ENCODE measurements around the gene SAMHD1.
"Not testable (repeated sequence)": the region's sequence is repeated elsewhere in the genome, so short reads cannot be mapped to it uniquely, and the experiment has no call there.

Gene SAMHD1

DNA sequence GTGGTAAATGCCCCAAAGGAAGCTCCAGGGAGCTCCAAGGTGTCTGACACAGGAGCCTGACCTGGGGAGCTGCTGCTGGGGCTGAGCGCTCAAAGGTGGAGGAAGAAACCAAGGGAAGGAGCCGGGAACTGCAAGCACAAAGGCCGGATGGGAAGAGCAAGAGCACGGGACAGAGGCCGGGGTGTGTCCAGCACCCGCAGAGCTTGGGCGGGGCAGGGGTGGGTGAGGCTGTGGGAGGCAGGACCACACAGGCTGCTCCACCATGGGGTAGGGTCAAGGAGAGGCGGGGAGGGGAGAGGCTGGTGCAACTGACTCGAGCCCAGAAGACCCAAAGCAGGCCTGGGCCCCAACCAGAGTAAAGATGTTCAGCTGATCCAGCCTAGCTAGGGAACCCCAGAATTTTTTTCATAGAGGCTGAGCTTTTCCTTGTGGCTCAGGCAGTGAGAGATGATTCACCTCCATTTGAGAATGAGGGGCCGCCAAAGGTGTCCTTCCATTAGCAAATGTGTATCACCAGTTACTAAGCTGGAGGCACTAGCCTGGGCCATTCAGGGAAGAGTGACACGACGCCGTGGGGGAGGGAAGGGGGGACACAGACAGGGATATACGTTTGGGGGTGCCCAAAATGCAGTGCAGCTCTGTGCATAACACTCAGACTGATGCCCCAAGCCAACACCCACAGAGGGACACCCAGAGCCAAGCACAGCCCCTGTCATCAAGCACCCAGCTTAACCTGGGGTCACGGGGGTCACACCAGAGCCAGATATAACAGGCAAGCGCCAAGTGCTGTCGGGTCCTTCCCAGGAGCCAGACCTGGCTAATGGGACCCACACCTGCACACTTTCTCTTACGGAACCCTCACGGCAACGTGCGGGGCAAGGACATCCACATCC is 96.9 kb downstream of the SAMHD1 start:
- no peak for DNase-seq (ENCODE audit: low spot score)

GRCh38 chr20:36852187-36852586 is 99.3 kb downstream of the SAMHD1 start:
- DNase-seq (ENCODE audit: low spot score), result no peak

- DNase-seq (ENCODE audit: low spot score), result no peak
Measured at GRCh38 chr20:36851490-36851889, 100.0 kb downstream of the SAMHD1 start.

- DNase-seq (ENCODE audit: low spot score), result no peak
Measured at GRCh38 chr20:36850759-36851158, 100.7 kb downstream of the SAMHD1 start.

DNA sequence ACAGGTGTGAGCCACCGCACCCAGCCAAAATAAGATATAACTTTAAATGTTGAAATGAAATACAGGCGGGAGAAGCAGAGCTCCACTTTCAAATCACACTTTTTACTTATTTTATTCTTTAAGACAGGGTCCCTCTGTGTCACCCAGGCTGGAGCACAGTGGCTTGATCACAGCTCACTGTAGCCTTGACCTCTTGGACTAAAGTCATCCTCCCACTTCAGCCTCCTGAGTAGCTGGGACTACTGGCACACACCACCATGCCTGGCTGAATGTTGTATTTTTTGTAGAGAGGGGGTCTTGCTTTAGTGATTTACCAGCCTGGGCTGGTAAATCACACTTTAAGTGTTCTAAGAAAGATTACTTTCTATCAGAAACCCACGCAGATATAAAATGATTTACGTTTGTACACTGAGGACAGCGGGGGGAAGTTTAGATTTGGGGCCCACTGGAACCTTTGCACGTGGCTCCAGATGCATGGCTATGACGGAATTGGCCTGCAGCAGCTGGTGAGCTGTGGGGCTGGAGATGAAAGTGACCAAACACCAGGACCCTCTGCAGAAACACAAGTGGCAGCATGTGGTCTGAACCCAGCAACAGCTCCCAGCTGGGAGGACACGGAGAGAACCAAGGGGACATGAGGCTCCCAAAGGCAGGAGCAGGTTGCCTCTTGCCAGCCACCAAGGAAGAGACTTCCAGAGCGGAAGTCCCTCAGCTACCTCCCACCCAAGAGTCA is 102.0 kb downstream of the SAMHD1 start:
- DNase-seq (ENCODE audit: low spot score), result no peak

- no peak for DNase-seq (ENCODE audit: low spot score)
Measured at GRCh38 chr20:36848677-36849076, 102.8 kb downstream of the SAMHD1 start.

DNA sequence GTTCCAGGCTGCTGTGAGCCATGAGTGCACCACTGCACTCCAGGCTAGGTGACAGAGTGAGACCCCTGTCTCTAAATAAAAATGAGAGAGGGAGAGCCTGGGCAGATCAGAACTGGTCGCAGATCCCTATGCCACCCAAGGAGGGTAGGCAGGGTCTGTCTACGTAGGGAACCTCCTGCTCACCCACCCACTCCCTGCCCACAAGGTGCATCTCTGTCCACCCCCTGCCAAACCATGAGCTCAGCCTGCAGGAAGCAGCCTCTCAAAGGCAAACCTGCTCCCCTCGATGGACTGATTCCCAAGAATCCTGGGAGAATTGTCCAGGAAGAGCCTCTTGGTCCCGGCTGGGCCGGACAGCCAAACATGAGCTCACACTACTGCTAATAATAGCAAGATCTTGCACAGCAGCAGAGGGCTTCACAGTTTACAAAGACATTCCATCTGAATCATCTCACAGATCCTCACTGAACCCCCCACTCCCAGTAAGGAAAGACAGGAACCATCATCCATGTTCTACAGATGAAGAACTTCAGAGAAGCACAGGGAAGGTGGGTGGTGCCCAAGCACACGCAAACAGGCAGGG is 103.3 kb downstream of the SAMHD1 start:
- no peak for DNase-seq (ENCODE audit: low spot score)

DNA sequence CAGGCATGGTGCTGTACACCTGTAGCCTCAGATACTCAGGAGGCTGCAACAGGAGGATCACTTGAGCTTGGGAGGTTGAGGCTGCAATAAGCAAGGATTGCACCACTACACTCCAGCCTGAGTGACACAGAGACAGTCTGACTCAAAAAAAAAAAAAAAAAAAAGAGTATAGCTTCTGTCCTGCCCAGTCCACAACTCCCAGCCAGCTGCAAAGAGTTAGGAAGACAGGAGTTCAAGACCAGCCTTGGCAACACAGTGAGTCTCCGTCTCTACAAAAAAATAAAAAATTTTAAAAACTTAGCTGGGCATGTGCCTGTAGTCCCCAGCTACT is 103.8 kb downstream of the SAMHD1 start:
- no peak for DNase-seq (ENCODE audit: low spot score)

GRCh38 chr20:36847009-36847709 is 104.3 kb downstream of the SAMHD1 start:
- no peak for DNase-seq (ENCODE audit: low spot score)

DNA sequence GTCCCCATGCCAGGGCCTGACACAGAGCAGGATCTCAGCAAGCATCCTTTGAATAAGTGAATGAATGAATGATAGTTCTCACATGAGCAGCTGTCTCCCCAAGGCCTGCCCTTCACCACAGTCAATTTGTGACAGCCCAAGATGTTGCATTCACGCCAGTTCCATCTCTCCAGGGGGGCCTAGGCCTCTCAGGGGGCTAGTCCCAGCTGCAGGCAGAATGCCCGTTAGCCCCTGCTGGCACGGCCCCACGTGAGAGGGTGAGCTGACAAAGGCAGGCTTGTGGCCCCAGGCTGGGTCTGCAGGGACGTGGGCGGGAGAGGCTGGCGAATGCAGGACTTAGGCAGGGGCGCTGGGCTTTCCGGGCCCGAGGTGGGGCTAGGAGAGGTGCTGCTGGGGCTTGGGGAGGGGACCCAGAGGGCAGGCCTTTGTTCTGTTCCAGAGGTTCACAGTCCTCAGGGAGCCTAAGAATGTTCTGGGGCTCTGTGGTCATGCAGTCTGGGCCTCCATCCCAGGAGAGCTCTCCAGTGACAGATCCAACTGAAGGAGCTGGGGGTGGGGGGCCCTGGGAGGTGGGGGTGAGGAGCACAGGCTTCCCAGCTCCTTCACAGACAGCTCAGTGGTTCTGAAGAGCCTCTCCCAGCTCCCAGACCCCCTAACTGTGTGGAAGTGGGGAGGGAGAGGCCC is 106.1 kb downstream of the SAMHD1 start:
- DNase-seq (ENCODE audit: low spot score), result no peak

DNA sequence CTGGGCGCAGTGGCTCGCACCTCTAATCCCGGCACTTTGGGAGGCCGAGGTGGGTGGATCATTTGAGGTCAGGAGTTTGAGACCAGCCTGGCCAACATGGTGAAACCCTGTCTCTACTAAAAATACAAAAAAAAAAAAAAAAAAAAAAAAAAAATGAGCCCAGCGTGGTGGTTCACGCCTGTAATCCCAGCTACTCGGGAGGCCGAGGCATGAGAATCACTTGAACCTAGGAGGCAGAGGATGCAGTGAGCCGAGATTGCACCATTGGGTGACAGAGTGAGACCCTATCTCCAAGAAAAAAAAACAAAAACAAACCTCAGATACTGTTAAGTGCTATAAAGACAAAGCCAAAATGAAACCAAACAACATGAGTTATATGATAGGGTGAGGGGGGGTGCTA is 110.5 kb downstream of the SAMHD1 start:
- DNase-seq (ENCODE audit: low spot score), result not testable (repeated sequence)
